GM10847 (cell line): ENCODE data around the gene OGFRL1.

Experiments
- POLR2A ChIP-seq: IDR thresholded peaks from 2 replicates; pipeline ENCODE4 v1.6.1; 2011; ENCODE audit not compliant: insufficient read length; ENCODE audit errors: extremely low read depth

Gene OGFRL1

GRCh38 chr6:71288228-71289038 is at the start of gene OGFRL1:
Gene OGFRL1, plus strand, starts transcription at chr6:71288811. Its CDS starts 126 bp downstream, at chr6:71288937.
- peak; percentile 70 for TF ChIP-seq POLR2A

GRCh38 chr6:71239694-71240093 is 48.9 kb upstream of the OGFRL1 start:
- TF ChIP-seq POLR2A: no peak

- TF ChIP-seq POLR2A: no peak
Measured at GRCh38 chr6:71245265-71246049, 43.2 kb upstream of the OGFRL1 start.

- TF ChIP-seq POLR2A: no peak
Measured at GRCh38 chr6:71246596-71246995, 42.0 kb upstream of the OGFRL1 start.

- no peak for TF ChIP-seq POLR2A
Measured at GRCh38 chr6:71248306-71248765, 40.3 kb upstream of the OGFRL1 start.

GRCh38 chr6:71248878-71249544 is 39.6 kb upstream of the OGFRL1 start:
- no peak for TF ChIP-seq POLR2A

GRCh38 chr6:71250099-71250602 is 38.5 kb upstream of the OGFRL1 start:
- TF ChIP-seq POLR2A: no peak

GRCh38 chr6:71252410-71252809 is 36.2 kb upstream of the OGFRL1 start:
- no peak for TF ChIP-seq POLR2A

- TF ChIP-seq POLR2A: no peak
Measured at GRCh38 chr6:71252960-71253359, 35.7 kb upstream of the OGFRL1 start.

- no peak for TF ChIP-seq POLR2A
Measured at GRCh38 chr6:71254323-71254722, 34.3 kb upstream of the OGFRL1 start.

GRCh38 chr6:71258078-71258866 is 30.3 kb upstream of the OGFRL1 start:
- no peak for TF ChIP-seq POLR2A

- TF ChIP-seq POLR2A: no peak
Measured at GRCh38 chr6:71259888-71260604, 28.6 kb upstream of the OGFRL1 start.

GRCh38 chr6:71262914-71263313 is 25.7 kb upstream of the OGFRL1 start:
- no peak for TF ChIP-seq POLR2A

GRCh38 chr6:71268735-71269437 is 19.7 kb upstream of the OGFRL1 start:
- no peak for TF ChIP-seq POLR2A
